GM18502 (cell line): ENCODE measurements around the gene SYT6.

Source experiments
- ATAC-seq: cut with Tn5 transposase; IDR thresholded peaks from one replicate; pipeline ENCODE4 v1.9.1; 2021; ENCODE audit warnings: mild to moderate bottlenecking; ENCODE audit not compliant: unreplicated experiment, poor library complexity

SYT6 gene

GRCh38 chr1:114154963-114155322 lies 1.3 kb upstream of the SYT6 start:
- no peak for ATAC-seq

- ATAC-seq: no peak
Observed at GRCh38 chr1:114154146-114154962, 685 bp upstream of the SYT6 start.

GRCh38 chr1:114152508-114153260 lies 985 bp downstream of the SYT6 start:
- no peak for ATAC-seq

- no peak for ATAC-seq
Observed at GRCh38 chr1:114152089-114152507, 1.6 kb downstream of the SYT6 start.

- no peak for ATAC-seq
Observed at GRCh38 chr1:114150016-114150415, 3.7 kb downstream of the SYT6 start.

GRCh38 chr1:114149211-114149610 lies 4.5 kb downstream of the SYT6 start:
- no peak for ATAC-seq

- ATAC-seq: no peak
Observed at GRCh38 chr1:114145504-114146151, 8.0 kb downstream of the SYT6 start.

- ATAC-seq: no peak
Observed at GRCh38 chr1:114144016-114144415, 9.7 kb downstream of the SYT6 start.

- no peak for ATAC-seq
Observed at GRCh38 chr1:114139540-114139939, 14.1 kb downstream of the SYT6 start.

- ATAC-seq: no peak
Observed at GRCh38 chr1:114137497-114137896, 16.2 kb downstream of the SYT6 start.

- ATAC-seq: no peak
Observed at GRCh38 chr1:114135786-114136185, 17.9 kb downstream of the SYT6 start.

GRCh38 chr1:114134518-114134917 lies 19.2 kb downstream of the SYT6 start:
- no peak for ATAC-seq

- no peak for ATAC-seq
Observed at GRCh38 chr1:114133129-114133528, 20.5 kb downstream of the SYT6 start.

GRCh38 chr1:114131526-114132220 lies 22.0 kb downstream of the SYT6 start:
- no peak for ATAC-seq

GRCh38 chr1:114130846-114131525 lies 22.7 kb downstream of the SYT6 start:
- no peak for ATAC-seq

- ATAC-seq: no peak
Observed at GRCh38 chr1:114130213-114130612, 23.5 kb downstream of the SYT6 start.

GRCh38 chr1:114128293-114128692 lies 25.4 kb downstream of the SYT6 start:
- ATAC-seq: no peak

- peak; percentile 90 for ATAC-seq
Observed at GRCh38 chr1:114126261-114127095, 27.2 kb downstream of the SYT6 start.

GRCh38 chr1:114124644-114125043 lies 29.0 kb downstream of the SYT6 start:
- ATAC-seq: no peak
